Superior temporal gyrus (tissue), 1 donor: Measurements from ENCODE around the gene PDGFRB.

Source experiments
- DNase-seq: peaks from one replicate; pipeline ENCODE4 v3.0.0-alpha.2; 2016; ENCODE audit errors: extremely low spot score

The PDGFRB gene

GRCh38 chr5:150181766-150182545 lies 26.3 kb upstream of the PDGFRB start:
- no peak for DNase-seq

GRCh38 chr5:150181027-150181426 lies 25.4 kb upstream of the PDGFRB start:
- no peak for DNase-seq

- peak; percentile 67 for DNase-seq
Measured at GRCh38 chr5:150180241-150181026, 24.8 kb upstream of the PDGFRB start.

DNA sequence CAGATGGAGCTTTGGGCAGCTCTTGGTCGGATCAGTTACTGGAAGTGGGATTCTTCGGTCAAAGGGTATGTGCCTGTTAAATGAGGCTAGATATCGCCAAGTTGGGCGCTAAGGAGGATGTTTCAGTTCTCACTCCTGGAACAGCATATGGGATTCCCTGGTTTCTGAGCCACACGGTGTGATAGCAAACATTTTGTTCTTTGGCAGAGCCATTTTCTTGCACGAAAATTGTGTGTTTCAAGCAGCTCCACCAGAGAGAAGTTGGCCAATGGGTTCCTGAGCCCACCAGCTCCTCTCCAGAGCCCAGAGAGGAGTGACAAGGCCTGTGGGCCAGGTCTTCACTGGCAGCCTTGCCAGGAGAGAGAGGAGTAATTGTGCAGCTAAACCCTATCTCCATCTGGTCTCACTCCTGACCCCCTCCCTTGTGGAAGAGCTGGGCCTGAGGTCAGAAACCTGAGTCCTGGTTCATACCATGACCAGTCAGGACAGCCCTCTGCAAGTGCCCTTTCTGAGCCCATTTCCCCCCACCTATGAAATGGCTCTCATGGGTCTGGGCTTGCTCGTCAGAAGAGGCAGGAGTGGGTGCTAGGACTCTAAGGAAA lies 23.5 kb upstream of the PDGFRB start:
- DNase-seq: no peak

GRCh38 chr5:150178262-150178661 lies 22.6 kb upstream of the PDGFRB start:
- DNase-seq: no peak

DNA sequence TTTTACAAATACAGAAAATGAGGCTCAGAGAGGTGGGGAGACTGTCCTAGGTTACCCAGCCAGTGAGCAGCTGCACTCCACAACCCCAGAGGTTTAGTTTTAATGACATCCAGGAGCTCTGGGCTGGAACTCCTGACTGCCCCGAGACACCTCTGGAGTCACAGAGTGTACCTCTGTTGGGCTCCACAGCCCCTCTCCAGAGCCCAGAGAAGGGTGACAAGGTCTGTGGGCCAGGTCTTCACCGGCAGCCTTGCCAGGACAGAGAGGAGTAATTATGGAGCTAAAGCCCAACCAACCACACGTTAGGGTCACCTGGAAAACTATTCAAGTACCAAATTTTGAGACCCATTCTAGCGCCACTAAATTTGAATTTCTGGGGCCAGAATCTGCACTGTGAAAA lies 22.1 kb upstream of the PDGFRB start:
- no peak for DNase-seq

- DNase-seq: no peak
Measured at GRCh38 chr5:150176745-150177477, 21.3 kb upstream of the PDGFRB start.

GRCh38 chr5:150175536-150175935 lies 19.9 kb upstream of the PDGFRB start:
- no peak for DNase-seq

- no peak for DNase-seq
Measured at GRCh38 chr5:150175076-150175475, 19.4 kb upstream of the PDGFRB start.

GRCh38 chr5:150174285-150174684 lies 18.6 kb upstream of the PDGFRB start:
- no peak for DNase-seq

- no peak for DNase-seq
Measured at GRCh38 chr5:150173161-150173560, 17.5 kb upstream of the PDGFRB start.

DNA sequence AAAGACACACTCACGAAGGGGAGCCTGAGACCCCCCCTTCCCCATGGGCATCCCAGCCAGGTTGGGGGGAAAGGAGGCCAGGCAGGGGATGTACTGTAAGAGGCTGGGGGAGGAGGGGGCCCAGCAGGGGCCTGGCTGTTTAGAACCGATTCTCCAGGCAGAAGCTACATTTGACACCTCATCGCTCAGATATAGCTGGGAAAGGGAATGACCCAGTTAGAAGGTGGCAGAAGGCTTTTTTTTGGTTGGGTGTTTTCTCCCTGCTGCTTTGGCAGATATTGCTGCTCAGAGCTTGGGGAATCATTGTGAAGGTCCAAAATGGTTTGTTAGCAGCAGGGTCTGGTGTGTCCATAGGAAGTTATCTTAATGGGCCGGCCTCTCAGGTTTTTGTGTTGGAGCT lies 16.9 kb upstream of the PDGFRB start:
- no peak for DNase-seq

GRCh38 chr5:150172145-150172544 lies 16.5 kb upstream of the PDGFRB start:
- DNase-seq: no peak

- no peak for DNase-seq
Measured at GRCh38 chr5:150168864-150169263, 13.2 kb upstream of the PDGFRB start.

GRCh38 chr5:150167908-150168307 lies 12.3 kb upstream of the PDGFRB start:
- no peak for DNase-seq

- no peak for DNase-seq
Measured at GRCh38 chr5:150167512-150167850, 11.8 kb upstream of the PDGFRB start.

GRCh38 chr5:150166650-150167511 lies 11.2 kb upstream of the PDGFRB start, which contains the start of gene CDX1:
CDX1 (plus strand) TSS chr5:150166778; CDS start chr5:150166877, 99 bp downstream.
- no peak for DNase-seq

GRCh38 chr5:150166037-150166649 lies 10.5 kb upstream of the PDGFRB start:
- no peak for DNase-seq

DNA sequence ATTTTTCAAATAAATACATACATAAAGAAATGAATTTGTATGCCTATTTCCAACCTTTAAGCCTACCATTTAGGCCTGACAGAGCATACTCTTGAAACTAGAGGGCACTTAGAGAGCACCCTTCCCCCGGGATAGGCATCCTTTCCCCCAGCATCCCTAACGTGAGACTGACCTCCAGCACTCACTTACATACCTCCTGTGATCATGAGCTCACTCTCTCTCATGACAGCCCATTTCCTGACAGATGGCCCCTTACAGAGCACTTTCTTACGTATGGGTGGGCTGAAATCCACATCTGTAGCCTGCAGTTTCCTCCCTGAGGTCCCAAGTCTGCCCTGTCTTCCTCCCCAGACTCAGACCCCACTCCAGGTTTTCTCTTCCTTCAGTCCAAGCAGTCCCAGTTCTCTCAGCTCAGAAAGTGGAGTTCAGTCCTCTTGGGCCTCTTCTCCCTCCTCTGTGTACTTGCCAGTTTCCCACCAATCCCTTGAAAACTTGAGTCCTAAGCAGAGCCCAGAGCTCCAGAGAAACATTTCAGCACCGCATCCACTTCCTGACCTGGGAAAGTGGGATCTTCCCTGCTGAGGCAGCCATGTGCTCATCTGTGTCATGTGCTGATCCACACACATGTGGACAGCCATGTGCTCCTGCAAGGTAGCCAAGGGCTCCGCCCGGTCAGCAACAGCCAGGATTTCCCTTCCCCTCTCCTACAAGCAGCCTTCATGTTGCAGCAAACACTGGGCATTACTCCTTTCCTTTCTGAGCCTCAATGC lies 8.8 kb upstream of the PDGFRB start:
- no peak for DNase-seq

DNA sequence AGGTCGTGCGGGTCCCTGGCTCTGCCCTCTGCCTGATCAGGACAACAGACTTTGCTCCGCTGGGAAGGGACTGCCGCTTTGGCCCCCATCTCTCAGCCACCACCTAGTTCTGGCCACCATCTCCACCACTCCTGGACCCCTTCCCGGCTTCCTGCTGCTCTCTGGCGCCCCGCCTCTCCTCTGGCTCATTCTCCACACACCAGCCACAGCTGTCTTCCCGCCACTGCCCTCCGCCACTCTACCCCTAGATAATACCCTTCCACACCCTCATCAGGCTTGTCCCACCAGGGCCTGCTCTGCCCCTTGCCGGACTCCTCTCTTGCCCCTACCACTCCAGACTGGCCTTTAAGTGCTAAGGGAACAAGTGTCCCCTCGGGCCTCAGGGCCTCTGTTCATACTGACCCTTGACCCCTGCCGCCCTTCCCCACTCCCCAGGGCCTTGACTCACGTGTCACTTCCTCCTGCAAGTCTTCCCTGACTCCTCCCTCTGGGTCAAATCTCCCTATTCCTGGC lies 8.0 kb upstream of the PDGFRB start:
- DNase-seq: no peak
